Endodermal cell (in vitro differentiated cells): Measurements from ENCODE around the gene MANF. TPM values are rescaled to one million over a fixed set of nuclear protein-coding genes. Genes with fewer than 3 reads are reported as not detected.

Experiments
- DNase-seq: peaks from one replicate; pipeline ENCODE4 v3.0.0-alpha.2; 2017
- H3K27ac ChIP-seq: 2 replicates; pipeline ENCODE4 v1.5.1; 2013; ENCODE audit warnings: mild to moderate bottlenecking, low read depth, low read length, moderate library complexity
- H3K27me3 ChIP-seq: 2 replicates; pipeline ENCODE4 v1.6.1; 2013; ENCODE audit warnings: mild to moderate bottlenecking, low read length, moderate library complexity; ENCODE audit not compliant: insufficient read depth, control insufficient read depth, poor library complexity, severe bottlenecking
- H3K36me3 ChIP-seq: 2 replicates; pipeline ENCODE4 v1.7.0; 2013; ENCODE audit warnings: mild to moderate bottlenecking, low read length, moderate library complexity; ENCODE audit not compliant: control insufficient read depth, insufficient read depth
- H3K4me1 ChIP-seq: one replicate; pipeline ENCODE4 v1.7.0; 2013; ENCODE audit warnings: low read length; ENCODE audit not compliant: control insufficient read depth, insufficient read depth
- H3K4me3 ChIP-seq: 2 replicates; pipeline ENCODE4 v1.5.1; 2013; ENCODE audit warnings: mild to moderate bottlenecking, low read length, moderate library complexity
- H3K9ac ChIP-seq: 2 replicates; pipeline ENCODE4 v1.6.1; 2013; ENCODE audit warnings: mild to moderate bottlenecking, low read length, moderate library complexity; ENCODE audit not compliant: poor library complexity, severe bottlenecking; ENCODE audit errors: extremely low read depth
- H3K9me3 ChIP-seq: 2 replicates; pipeline ENCODE4 v1.6.1; 2013; ENCODE audit warnings: mild to moderate bottlenecking, low read length, moderate library complexity; ENCODE audit not compliant: control insufficient read depth
- H3K27ac Mint-ChIP-seq: 2 replicates; pipeline ENCODE4 v1.8.0; 2020; ENCODE audit warnings: mixed read lengths
- H3K27me3 Mint-ChIP-seq: 2 replicates; pipeline ENCODE4 v1.8.0; 2021; ENCODE audit warnings: mild to moderate bottlenecking, mixed read lengths; ENCODE audit not compliant: insufficient read depth
- H3K36me3 Mint-ChIP-seq: 2 replicates; pipeline ENCODE4 v1.8.0; 2020; ENCODE audit warnings: low read depth, mixed read lengths
- H3K4me1 Mint-ChIP-seq: 2 replicates; pipeline ENCODE4 v1.8.0; 2020; ENCODE audit warnings: mixed read lengths
- H3K4me3 Mint-ChIP-seq: 2 replicates; pipeline ENCODE4 v1.8.0; 2020; ENCODE audit warnings: mild to moderate bottlenecking, moderate library complexity, mixed read lengths
- H3K9me3 Mint-ChIP-seq: 2 replicates; pipeline ENCODE4 v1.8.0; 2020; ENCODE audit warnings: mild to moderate bottlenecking, mixed read lengths
- WGBS, 2 experiments: methylation state at CpG; one replicate each; pipeline versions ENCODE4 v1.1.5 to v1.1.7; 2013; ENCODE audit warnings: missing lambda C conversion rate in 2 of 2, mixed read lengths in 1 of 2; ENCODE audit not compliant: insufficient coverage in 1 of 2, insufficient read length in 1 of 2; 5-methylcytosine and 5-hydroxymethylcytosine counted together
- total RNA-seq, 2 donors: library from RNA; stranded (reverse); fragmentation: NEBNext Ultra II Directional in 1 of 2; extraction: Animal tissue kit (Norgen Biotek cat#: 25700) in 1 of 2; gene quantifications; 2 replicates in 1 of 2; 3 replicates in 1 of 2; pipeline ENCODE4 v1.2.1, GENCODE V29; 2021
- TF ChIP-seq, protein P1 (sequence below): fragments of 200-600 bp; sonication (generic); conservative IDR thresholded peaks from 2 replicates; pipeline ENCODE4 v1.5.0; 2021; ENCODE audit warnings: antibody characterized with exemption, mild to moderate bottlenecking

Gene MANF
- total RNA-seq, 2 donors from 2014 or later: 153 to 225 TPM

DNA sequence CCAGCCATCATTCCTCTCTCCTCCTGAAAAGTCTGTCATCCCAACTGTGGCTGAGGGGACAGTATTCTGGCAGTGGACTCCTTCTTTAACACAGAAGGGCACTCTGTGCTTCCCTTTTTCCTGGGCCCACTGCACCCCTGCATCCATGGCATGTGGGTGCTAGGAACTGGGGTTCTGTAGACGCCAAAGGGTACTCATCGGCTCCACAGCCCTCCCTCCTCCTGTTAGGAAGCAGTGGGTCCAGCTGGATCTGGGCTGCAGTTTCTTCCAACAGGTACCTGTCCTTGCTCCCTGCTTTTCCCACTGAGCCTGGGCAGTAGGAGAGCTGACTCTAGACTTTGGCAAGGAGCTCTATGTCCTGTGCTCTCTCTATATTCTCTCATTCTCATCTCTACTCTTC is 6.4 kb upstream of the MANF start:
- Histone ChIP-seq H3K9ac (no peak overlapping the region), H3K9me3 (no peaks in the 10 kb centered on the region), H3K36me3 (no peaks in the 10 kb centered on the region), H3K27me3 (no peaks in the 10 kb centered on the region), H3K4me1 (peaks cover 6% of the 10 kb centered on the region), H3K4me3 (no peak overlapping the region), H3K27ac (no peak overlapping the region)
- Mint-ChIP-seq H3K27me3 (no peaks in the 10 kb centered on the region), H3K27ac (no peak overlapping the region), H3K36me3 (no peaks in the 10 kb centered on the region), H3K4me1 (peaks cover 7% of the 10 kb centered on the region), H3K9me3 (no peaks in the 10 kb centered on the region), H3K4me3 (no peak overlapping the region)
- WGBS, 2 experiments: 85 to 88% methylated on average over 2 of the region's 2 CpGs
- no peak for DNase-seq
- TF ChIP-seq, protein P1, sequence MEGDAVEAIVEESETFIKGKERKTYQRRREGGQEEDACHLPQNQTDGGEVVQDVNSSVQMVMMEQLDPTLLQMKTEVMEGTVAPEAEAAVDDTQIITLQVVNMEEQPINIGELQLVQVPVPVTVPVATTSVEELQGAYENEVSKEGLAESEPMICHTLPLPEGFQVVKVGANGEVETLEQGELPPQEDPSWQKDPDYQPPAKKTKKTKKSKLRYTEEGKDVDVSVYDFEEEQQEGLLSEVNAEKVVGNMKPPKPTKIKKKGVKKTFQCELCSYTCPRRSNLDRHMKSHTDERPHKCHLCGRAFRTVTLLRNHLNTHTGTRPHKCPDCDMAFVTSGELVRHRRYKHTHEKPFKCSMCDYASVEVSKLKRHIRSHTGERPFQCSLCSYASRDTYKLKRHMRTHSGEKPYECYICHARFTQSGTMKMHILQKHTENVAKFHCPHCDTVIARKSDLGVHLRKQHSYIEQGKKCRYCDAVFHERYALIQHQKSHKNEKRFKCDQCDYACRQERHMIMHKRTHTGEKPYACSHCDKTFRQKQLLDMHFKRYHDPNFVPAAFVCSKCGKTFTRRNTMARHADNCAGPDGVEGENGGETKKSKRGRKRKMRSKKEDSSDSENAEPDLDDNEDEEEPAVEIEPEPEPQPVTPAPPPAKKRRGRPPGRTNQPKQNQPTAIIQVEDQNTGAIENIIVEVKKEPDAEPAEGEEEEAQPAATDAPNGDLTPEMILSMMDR: no peak

GRCh38 chr3:51379301-51379700 is 5.8 kb upstream of the MANF start:
- TF ChIP-seq, protein P1: no peak
- DNase-seq: no peak
- H3K4me1 ChIP-seq: peaks cover 6% of the 10 kb centered on the region
- no peaks in the 10 kb centered on the region for H3K27me3 ChIP-seq
- peaks cover 11% of the 10 kb centered on the region for H3K4me1 Mint-ChIP-seq
- peak overlapping the region; percentile 32 for H3K27ac Mint-ChIP-seq
- no peaks in the 10 kb centered on the region for H3K27me3 Mint-ChIP-seq
- H3K9ac ChIP-seq: no peak overlapping the region
- no peak overlapping the region for H3K4me3 Mint-ChIP-seq
- no peak overlapping the region for H3K4me3 ChIP-seq
- no peaks in the 10 kb centered on the region for H3K9me3 ChIP-seq
- no peaks in the 10 kb centered on the region for H3K36me3 ChIP-seq
- no peak overlapping the region for H3K27ac ChIP-seq
- H3K36me3 Mint-ChIP-seq: no peaks in the 10 kb centered on the region
- WGBS, 2 experiments: 81 to 88% methylated on average over 4 to 8 of the region's 8 CpGs
- H3K9me3 Mint-ChIP-seq: no peaks in the 10 kb centered on the region

GRCh38 chr3:51379746-51380455 is 5.2 kb upstream of the MANF start:
- DNase-seq: no peak
- Histone ChIP-seq H3K4me1 (peaks cover 6% of the 10 kb centered on the region), H3K27ac (no peak overlapping the region), H3K9me3 (no peaks in the 10 kb centered on the region), H3K27me3 (no peaks in the 10 kb centered on the region), H3K36me3 (no peaks in the 10 kb centered on the region), H3K4me3 (no peak overlapping the region), H3K9ac (no peak overlapping the region)
- Mint-ChIP-seq H3K9me3 (no peaks in the 10 kb centered on the region), H3K36me3 (no peaks in the 10 kb centered on the region), H3K4me1 (peaks cover 11% of the 10 kb centered on the region), H3K27ac (no peak overlapping the region), H3K27me3 (no peaks in the 10 kb centered on the region), H3K4me3 (no peak overlapping the region)
- TF ChIP-seq, protein P1: no peak
- WGBS, 2 experiments: 76 to 95% methylated on average over 4 to 8 of the region's 8 CpGs
